ENCODE results near the gene SEC31A.

- TF ChIP-seq ZNF317 (CRISPR knock-in tag; IDR thresholded peaks at IDR 0.05; ENCODE audit: borderline replicate concordance, low read depth) (no peak), MLX (CRISPR knock-in tag; IDR thresholded peaks at IDR 0.05) (no peak), TP53 (CRISPR knock-in tag; IDR thresholded peaks at IDR 0.05) (no peak), SOX15 (CRISPR knock-in tag; IDR thresholded peaks at IDR 0.05) (no peak), JUN (CRISPR knock-in tag; IDR thresholded peaks at IDR 0.05) (no peak)
- TF ChIP-seq, protein P1, sequence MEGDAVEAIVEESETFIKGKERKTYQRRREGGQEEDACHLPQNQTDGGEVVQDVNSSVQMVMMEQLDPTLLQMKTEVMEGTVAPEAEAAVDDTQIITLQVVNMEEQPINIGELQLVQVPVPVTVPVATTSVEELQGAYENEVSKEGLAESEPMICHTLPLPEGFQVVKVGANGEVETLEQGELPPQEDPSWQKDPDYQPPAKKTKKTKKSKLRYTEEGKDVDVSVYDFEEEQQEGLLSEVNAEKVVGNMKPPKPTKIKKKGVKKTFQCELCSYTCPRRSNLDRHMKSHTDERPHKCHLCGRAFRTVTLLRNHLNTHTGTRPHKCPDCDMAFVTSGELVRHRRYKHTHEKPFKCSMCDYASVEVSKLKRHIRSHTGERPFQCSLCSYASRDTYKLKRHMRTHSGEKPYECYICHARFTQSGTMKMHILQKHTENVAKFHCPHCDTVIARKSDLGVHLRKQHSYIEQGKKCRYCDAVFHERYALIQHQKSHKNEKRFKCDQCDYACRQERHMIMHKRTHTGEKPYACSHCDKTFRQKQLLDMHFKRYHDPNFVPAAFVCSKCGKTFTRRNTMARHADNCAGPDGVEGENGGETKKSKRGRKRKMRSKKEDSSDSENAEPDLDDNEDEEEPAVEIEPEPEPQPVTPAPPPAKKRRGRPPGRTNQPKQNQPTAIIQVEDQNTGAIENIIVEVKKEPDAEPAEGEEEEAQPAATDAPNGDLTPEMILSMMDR (IDR thresholded peaks at IDR 0.05): no peak
- TF ChIP-seq, protein P2, sequence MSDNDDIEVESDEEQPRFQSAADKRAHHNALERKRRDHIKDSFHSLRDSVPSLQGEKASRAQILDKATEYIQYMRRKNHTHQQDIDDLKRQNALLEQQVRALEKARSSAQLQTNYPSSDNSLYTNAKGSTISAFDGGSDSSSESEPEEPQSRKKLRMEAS (CRISPR knock-in tag; IDR thresholded peaks at IDR 0.05): no peak
Measured at GRCh38 chr4:82934441-82934840, 43.5 kb upstream of the SEC31A start.
